ENCODE results near the gene PRRC2B. TPM values are rescaled to one million over a fixed set of nuclear protein-coding genes. Genes with fewer than 3 reads are reported as not detected.

Gene PRRC2B
- total and polyA plus RNA-seq, 4 donors = 10.3 to 44.3 (median 27.0) TPM

GRCh38 chr9:131346559-131346958, 47.3 kb upstream of the PRRC2B start (continued):
- no peak for TF ChIP-seq CTCF (IDR thresholded peaks at IDR 0.05; ENCODE audit: low read depth, low read length, missing input control)
- no peak for TF ChIP-seq NR2F2 (IDR thresholded peaks at IDR 0.05)
- no peak for TF ChIP-seq FOXA2 (IDR thresholded peaks at IDR 0.05)

GRCh38 chr9:131347376-131348020, 46.4 kb upstream of the PRRC2B start:
- Histone ChIP-seq H3K27me3 (ENCODE audit: control insufficient read depth in 4 of 4, insufficient read depth in 4 of 4, low read length in 3 of 4) (no peaks in the 10 kb centered on the region), H3K36me3 (ENCODE audit: control insufficient read depth in 4 of 4, insufficient read depth in 3 of 4, low read depth in 1 of 4, low read length in 3 of 4) (no peaks in the 10 kb centered on the region), H3K9me3 (ENCODE audit: control insufficient read depth in 4 of 4, low read length in 3 of 4) (no peaks in the 10 kb centered on the region), H3K4me1 (ENCODE audit: control insufficient read depth in 4 of 4, insufficient read depth in 4 of 4, low read length in 3 of 4) (peaks cover 0 to 6% (median 3%) of the 10 kb centered on the region in 4 donors), H3K9ac (ENCODE audit: low read depth in 1 of 2, low read length in 2 of 2) (no peak overlapping the region), H3K4me3 (ENCODE audit: low read depth in 1 of 3, low read length in 3 of 3) (no peak overlapping the region), H3K27ac (ENCODE audit: low read depth in 1 of 2, low read length in 2 of 2) (no peak overlapping the region)
- TF ChIP-seq RXRA (IDR thresholded peaks at IDR 0.05) (no peak), GABPA (IDR thresholded peaks at IDR 0.05 in 1 of 2, conservative IDR thresholded peaks at IDR 0.05 in 1 of 2) (no peak), FOXA1 (IDR thresholded peaks at IDR 0.05) (no peak)
- no peak for DNase-seq (ENCODE audit: low spot score)
- WGBS = 80% methylated on average over 19 of the region's 19 CpGs

- no peak for TF ChIP-seq HNF4A (conservative IDR thresholded peaks at IDR 0.05)
- no peak for TF ChIP-seq EGR1 (IDR thresholded peaks at IDR 0.05; ENCODE audit: low read depth in 2 of 2)
- no peak for TF ChIP-seq NR2F2 (IDR thresholded peaks at IDR 0.05)
- TF ChIP-seq ZBTB33 (IDR thresholded peaks at IDR 0.05) = no peak
- no peak for TF ChIP-seq FOXA2 (IDR thresholded peaks at IDR 0.05)
- no peak for TF ChIP-seq GABPA (IDR thresholded peaks at IDR 0.05 in 1 of 2, conservative IDR thresholded peaks at IDR 0.05 in 1 of 2)
- no peak for TF ChIP-seq YY1 (IDR thresholded peaks at IDR 0.05)
- TF ChIP-seq SP1 (IDR thresholded peaks at IDR 0.05) = no peak
- no peak for TF ChIP-seq CTCF (IDR thresholded peaks at IDR 0.05; ENCODE audit: low read depth, low read length, missing input control)
- no peak for TF ChIP-seq RAD21 (IDR thresholded peaks at IDR 0.05)
- TF ChIP-seq JUND (IDR thresholded peaks at IDR 0.05) = no peak
- TF ChIP-seq FOXA1 (IDR thresholded peaks at IDR 0.05) = no peak
- no peaks in the 10 kb centered on the region for H3K9me3 ChIP-seq (ENCODE audit: control insufficient read depth in 4 of 4, low read length in 3 of 4)
- no peak for DNase-seq (ENCODE audit: low spot score)
Observed at GRCh38 chr9:131348631-131349521, 45.0 kb upstream of the PRRC2B start.

More at GRCh38 chr9:131348631-131349521, 45.0 kb upstream of the PRRC2B start:
- Histone ChIP-seq H3K9ac (ENCODE audit: low read depth in 1 of 2, low read length in 2 of 2) (no peak overlapping the region), H3K4me1 (ENCODE audit: control insufficient read depth in 4 of 4, insufficient read depth in 4 of 4, low read length in 3 of 4) (peaks cover 0 to 6% (median 3%) of the 10 kb centered on the region in 4 donors), H3K36me3 (ENCODE audit: control insufficient read depth in 4 of 4, insufficient read depth in 3 of 4, low read depth in 1 of 4, low read length in 3 of 4) (no peaks in the 10 kb centered on the region), H3K27me3 (ENCODE audit: control insufficient read depth in 4 of 4, insufficient read depth in 4 of 4, low read length in 3 of 4) (no peaks in the 10 kb centered on the region), H3K27ac (ENCODE audit: low read depth in 1 of 2, low read length in 2 of 2) (no peak overlapping the region), H3K4me3 (ENCODE audit: low read depth in 1 of 3, low read length in 3 of 3) (no peak overlapping the region)
- WGBS = 78% methylated on average over 10 of the region's 10 CpGs

Data from liver (tissue), 9 donors.